ENCODE results near the gene SEMA4G. TPM values are rescaled to one million over a fixed set of nuclear protein-coding genes. Genes with fewer than 3 reads are reported as not detected.
A peak's percentile ranks its signal among the peaks of the same experiment; 100 is the strongest.
"Not testable (repeated sequence)": the region's sequence is repeated elsewhere in the genome, so short reads cannot be mapped to it uniquely, and the experiment has no call there.

SEMA4G gene
- total and polyA plus RNA-seq, 4 donors = 1.5 to 7.5 (median 3.2) TPM

GRCh38 chr10:100968062-100968736 lies 1.1 kb upstream of the SEMA4G start:
- H3K36me3 ChIP-seq (ENCODE audit: control insufficient read depth in 1 of 2, insufficient read depth in 2 of 2, low read length in 1 of 2) = no peaks in the 10 kb centered on the region
- no peak overlapping the region for H3K27ac ChIP-seq (ENCODE audit: low read depth in 1 of 2, low read length in 2 of 2)
- DNase-seq (no peak), ATAC-seq (ENCODE audit: low FRiP score) (no peak)
- no peak overlapping the region for H3K4me3 ChIP-seq (ENCODE audit: low read length in 2 of 2)
- H3K9me3 ChIP-seq (ENCODE audit: control insufficient read depth, low read length) = no peaks in the 10 kb centered on the region
- H3K27me3 ChIP-seq (ENCODE audit: control insufficient read depth in 1 of 2, insufficient read depth in 2 of 2, low read length in 1 of 2) = no peaks in the 10 kb centered on the region
- intact Hi-C loops (cut with DNase I) = no loop called here
- no peaks in the 10 kb centered on the region for H3K4me1 ChIP-seq (ENCODE audit: control insufficient read depth in 1 of 2, insufficient read depth in 2 of 2, low read length in 2 of 2)
- 77 to 81% methylated on average over 2 of the region's 2 CpGs for WGBS, 2 donors

GRCh38 chr10:100968863-100969186 lies 479 bp upstream of the SEMA4G start:
- intact Hi-C loops (cut with DNase I) = no loop called here
- Histone ChIP-seq H3K27ac (ENCODE audit: low read depth in 1 of 2, low read length in 2 of 2) (no peak overlapping the region), H3K4me3 (ENCODE audit: low read length in 2 of 2) (no peak overlapping the region), H3K4me1 (ENCODE audit: control insufficient read depth in 1 of 2, insufficient read depth in 2 of 2, low read length in 2 of 2) (no peaks in the 10 kb centered on the region), H3K9me3 (ENCODE audit: control insufficient read depth, low read length) (no peaks in the 10 kb centered on the region), H3K27me3 (ENCODE audit: control insufficient read depth in 1 of 2, insufficient read depth in 2 of 2, low read length in 1 of 2) (no peaks in the 10 kb centered on the region), H3K36me3 (ENCODE audit: control insufficient read depth in 1 of 2, insufficient read depth in 2 of 2, low read length in 1 of 2) (no peaks in the 10 kb centered on the region)
- no peak for DNase-seq
- ATAC-seq (ENCODE audit: low FRiP score) = no peak
- 12 to 15% methylated on average over 9 of the region's 9 CpGs for WGBS, 2 donors

DNA sequence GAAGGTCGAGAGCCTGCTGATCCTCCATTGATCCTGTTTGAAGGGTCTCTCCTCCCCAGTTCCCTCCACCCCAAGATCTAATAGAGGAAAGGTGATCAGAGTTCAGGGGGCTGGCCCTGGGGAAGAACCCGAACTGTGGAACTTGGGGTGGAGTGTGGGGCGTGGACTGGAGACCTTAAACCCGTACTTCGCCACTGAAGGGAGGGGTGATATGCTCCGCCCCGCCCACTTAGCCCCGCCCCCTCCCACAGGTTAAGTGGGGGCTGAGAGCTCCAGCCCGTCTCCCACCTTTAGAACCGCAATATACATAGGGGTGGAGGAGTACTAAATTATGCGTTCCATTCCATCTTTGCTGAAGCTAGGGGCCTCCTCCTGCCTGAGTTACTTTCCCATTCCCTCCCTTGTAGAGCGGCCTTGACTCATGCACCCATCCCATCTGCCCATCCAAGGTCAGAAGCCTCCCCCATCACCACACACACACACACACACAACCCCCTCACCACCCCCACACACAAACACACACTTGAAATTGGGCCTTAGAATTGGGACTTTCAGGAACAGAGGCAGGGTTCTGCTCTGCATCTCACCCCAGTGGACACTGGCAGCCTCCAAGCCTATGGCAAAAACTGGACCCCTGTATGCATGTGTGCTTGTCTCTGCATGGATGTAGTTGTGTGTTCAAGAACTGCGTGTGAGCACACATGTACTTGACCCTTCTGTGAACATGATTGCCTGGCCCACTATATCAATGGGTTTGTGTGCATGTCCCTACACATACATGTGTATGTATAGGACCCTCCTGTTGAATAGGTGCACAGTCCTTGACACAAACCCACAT lies 991 bp downstream of the SEMA4G start:
- intact Hi-C loops (cut with DNase I) = no loop called here

GRCh38 chr10:100970914-100971811 lies 1.9 kb downstream of the SEMA4G start:
- 69 to 78% methylated on average over 4 of the region's 4 CpGs for WGBS, 2 donors
- Histone ChIP-seq H3K4me3 (ENCODE audit: low read length in 2 of 2) (no peak overlapping the region), H3K36me3 (ENCODE audit: control insufficient read depth in 1 of 2, insufficient read depth in 2 of 2, low read length in 1 of 2) (no peaks in the 10 kb centered on the region), H3K9me3 (ENCODE audit: control insufficient read depth, low read length) (no peaks in the 10 kb centered on the region), H3K27me3 (ENCODE audit: control insufficient read depth in 1 of 2, insufficient read depth in 2 of 2, low read length in 1 of 2) (no peaks in the 10 kb centered on the region), H3K27ac (ENCODE audit: low read depth in 1 of 2, low read length in 2 of 2) (no peak overlapping the region), H3K4me1 (ENCODE audit: control insufficient read depth in 1 of 2, insufficient read depth in 2 of 2, low read length in 2 of 2) (no peaks in the 10 kb centered on the region)
- intact Hi-C loops (cut with DNase I) = no loop called here
- DNase-seq = peak in 1 of 2 donors; percentile 16
- no peak for ATAC-seq (ENCODE audit: low FRiP score)

More for the DNA sequence above, 991 bp downstream of the SEMA4G start:
- peak in 1 of 2 donors; percentile 70 for DNase-seq
- Histone ChIP-seq H3K4me3 (ENCODE audit: low read length in 2 of 2) (no peak overlapping the region), H3K4me1 (ENCODE audit: control insufficient read depth in 1 of 2, insufficient read depth in 2 of 2, low read length in 2 of 2) (no peaks in the 10 kb centered on the region), H3K27ac (ENCODE audit: low read depth in 1 of 2, low read length in 2 of 2) (no peak overlapping the region), H3K27me3 (ENCODE audit: control insufficient read depth in 1 of 2, insufficient read depth in 2 of 2, low read length in 1 of 2) (no peaks in the 10 kb centered on the region), H3K9me3 (ENCODE audit: control insufficient read depth, low read length) (no peaks in the 10 kb centered on the region), H3K36me3 (ENCODE audit: control insufficient read depth in 1 of 2, insufficient read depth in 2 of 2, low read length in 1 of 2) (no peaks in the 10 kb centered on the region)
- 41 to 43% methylated on average over 13 of the region's 13 CpGs for WGBS, 2 donors
- ATAC-seq (ENCODE audit: low FRiP score) = peak; percentile 9

- intact Hi-C loops (cut with DNase I) = no loop called here
- DNase-seq = peak in 1 of 2 donors; percentile 36
- WGBS, 2 donors = 73 to 76% methylated on average over 13 of the region's 13 CpGs
Observed at GRCh38 chr10:100972115-100972903, 3.0 kb downstream of the SEMA4G start.

DNA sequence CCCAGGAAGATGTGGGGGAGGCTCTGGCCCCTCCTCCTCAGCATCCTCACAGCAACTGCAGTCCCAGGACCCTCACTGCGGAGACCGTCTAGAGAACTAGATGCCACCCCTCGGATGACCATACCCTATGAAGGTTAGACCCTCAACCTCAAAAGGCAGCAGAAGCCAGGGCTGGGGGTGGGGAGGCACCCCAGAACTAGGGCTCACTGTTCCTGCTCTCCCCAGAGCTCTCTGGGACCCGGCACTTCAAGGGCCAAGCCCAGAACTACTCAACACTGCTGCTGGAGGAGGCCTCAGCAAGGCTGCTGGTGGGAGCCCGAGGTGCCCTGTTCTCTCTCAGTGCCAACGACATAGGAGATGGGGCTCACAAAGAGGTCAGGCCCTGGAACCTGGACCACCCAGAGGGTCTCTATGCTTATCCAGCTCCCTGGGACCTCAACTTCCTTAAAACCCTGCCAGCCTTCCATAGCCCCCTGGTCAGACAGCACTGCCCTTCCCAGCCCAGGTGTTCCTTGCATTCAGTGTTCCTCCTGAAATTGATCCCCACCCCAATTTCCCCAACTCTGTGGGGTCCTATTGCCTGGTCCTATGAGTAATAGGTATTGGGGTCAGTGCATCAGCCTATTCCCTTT lies 3.7 kb downstream of the SEMA4G start:
- 89 to 91% methylated on average over 6 of the region's 6 CpGs for WGBS, 2 donors
- peak in 1 of 2 donors; percentile 54 for DNase-seq

More at GRCh38 chr10:100972115-100972903, 3.0 kb downstream of the SEMA4G start:
- Histone ChIP-seq H3K4me1 (ENCODE audit: control insufficient read depth in 1 of 2, insufficient read depth in 2 of 2, low read length in 2 of 2) (no peaks in the 10 kb centered on the region), H3K27ac (ENCODE audit: low read depth in 1 of 2, low read length in 2 of 2) (no peak overlapping the region), H3K27me3 (ENCODE audit: control insufficient read depth in 1 of 2, insufficient read depth in 2 of 2, low read length in 1 of 2) (no peaks in the 10 kb centered on the region), H3K36me3 (ENCODE audit: control insufficient read depth in 1 of 2, insufficient read depth in 2 of 2, low read length in 1 of 2) (no peaks in the 10 kb centered on the region), H3K9me3 (ENCODE audit: control insufficient read depth, low read length) (no peaks in the 10 kb centered on the region), H3K4me3 (ENCODE audit: low read length in 2 of 2) (no peak overlapping the region)
- no peak for ATAC-seq (ENCODE audit: low FRiP score)

GRCh38 chr10:100975397-100975796 lies 6.1 kb downstream of the SEMA4G start:
- intact Hi-C loops (cut with DNase I); H3K4me3 ChIP-seq (ENCODE audit: low read length in 2 of 2); H3K27me3 ChIP-seq (ENCODE audit: control insufficient read depth in 1 of 2, insufficient read depth in 2 of 2, low read length in 1 of 2); ATAC-seq (ENCODE audit: low FRiP score); H3K9me3 ChIP-seq (ENCODE audit: control insufficient read depth, low read length); H3K27ac ChIP-seq (ENCODE audit: low read depth in 1 of 2, low read length in 2 of 2); H3K36me3 ChIP-seq (ENCODE audit: control insufficient read depth in 1 of 2, insufficient read depth in 2 of 2, low read length in 1 of 2); H3K4me1 ChIP-seq (ENCODE audit: control insufficient read depth in 1 of 2, insufficient read depth in 2 of 2, low read length in 2 of 2): not testable (repeated sequence)
- peak in 1 of 2 donors; percentile 4 for DNase-seq
- WGBS, 2 donors = 81 to 82% methylated on average over 8 of the region's 8 CpGs

More for the DNA sequence above, 3.7 kb downstream of the SEMA4G start:
- Histone ChIP-seq H3K4me3 (ENCODE audit: low read length in 2 of 2) (no peak overlapping the region), H3K4me1 (ENCODE audit: control insufficient read depth in 1 of 2, insufficient read depth in 2 of 2, low read length in 2 of 2) (no peaks in the 10 kb centered on the region), H3K27ac (ENCODE audit: low read depth in 1 of 2, low read length in 2 of 2) (no peak overlapping the region), H3K9me3 (ENCODE audit: control insufficient read depth, low read length) (no peaks in the 10 kb centered on the region), H3K36me3 (ENCODE audit: control insufficient read depth in 1 of 2, insufficient read depth in 2 of 2, low read length in 1 of 2) (no peaks in the 10 kb centered on the region), H3K27me3 (ENCODE audit: control insufficient read depth in 1 of 2, insufficient read depth in 2 of 2, low read length in 1 of 2) (no peaks in the 10 kb centered on the region)
- intact Hi-C loops (cut with DNase I) = no loop called here
- ATAC-seq (ENCODE audit: low FRiP score) = no peak
